Endothelial cell of umbilical vein (primary cell): ENCODE results near the gene KRT82. TPM values are rescaled to one million over a fixed set of nuclear protein-coding genes. Genes with fewer than 3 reads are reported as not detected.
"Not testable (repeated sequence)": the region's sequence is repeated elsewhere in the genome, so short reads cannot be mapped to it uniquely, and the experiment has no call there.

Experiments
- BruUV-seq: library from RNA; stranded (reverse); fragments of 400-500 nt; replicated peaks from 2 replicates; lab custom pipeline; 2021; lab: Mats Ljungman, UMichigan
- CTCF ChIA-PET: fragments of 300-600, 350-600 bp; sonication (Branson Sonifier 250); formaldehyde crosslinking; loops from one replicate; lab custom pipeline; 2021; ENCODE audit warnings: antibody characterized with exemption, inconsistent platforms; lab: Charles Lee
- POLR2A ChIA-PET: fragments of 300-600, 350-600 bp; sonication (Branson Sonifier 250); formaldehyde crosslinking; loops from one replicate; lab custom pipeline; 2021; ENCODE audit warnings: antibody characterized with exemption, inconsistent platforms; lab: Charles Lee
- DNase-seq: peaks from one replicate; pipeline ENCODE4 v3.0.0-alpha.2; 2011; ENCODE audit warnings: low read depth, low spot score
- FAIRE-seq: peaks from 2 replicates; lab custom pipeline; 2011; peaks lifted over from hg19 to GRCh38; lab: Jason Lieb, UNC
- H2AFZ ChIP-seq: 2 replicates; pipeline ENCODE4 v1.6.0; 2012; ENCODE audit warnings: low read depth, low read length, control low read depth, inconsistent platforms
- H3K27ac ChIP-seq: 2 replicates; pipeline ENCODE4 v1.5.1; 2011; ENCODE audit warnings: low read depth, mild to moderate bottlenecking, control low read depth, low read length, moderate library complexity; ENCODE audit not compliant: insufficient read depth
- H3K27me3 ChIP-seq, 2 experiments: 2 replicates each; pipeline versions ENCODE4 v1.6.0 to v1.6.1; 2011; ENCODE audit warnings: low read length in 2 of 2, mixed read lengths in 1 of 2; ENCODE audit not compliant: control insufficient read depth in 2 of 2, insufficient read depth in 2 of 2
- H3K36me3 ChIP-seq, 2 experiments: 2 replicates in 1 of 2; 3 replicates in 1 of 2; pipeline ENCODE4 v1.5.1; 2011; ENCODE audit warnings: low read length in 2 of 2, mild to moderate bottlenecking in 1 of 2, moderate library complexity in 1 of 2; ENCODE audit not compliant: control insufficient read depth in 2 of 2, insufficient read depth in 2 of 2; ENCODE audit errors: extremely low read depth in 1 of 2
- H3K4me1 ChIP-seq: 3 replicates; pipeline ENCODE4 v1.5.1; 2011; ENCODE audit warnings: mild to moderate bottlenecking, low read length; ENCODE audit not compliant: control insufficient read depth, insufficient read depth; ENCODE audit errors: extremely low read depth
- H3K4me2 ChIP-seq: 2 replicates; pipeline ENCODE4 v1.6.1; 2011; ENCODE audit warnings: low read length, control low read depth, mixed read lengths; ENCODE audit not compliant: insufficient read depth
- H3K4me3 ChIP-seq, 3 experiments: fragments of 200-600 bp in 1 of 3; sonication (generic), shearing (Covaris generic) in 1 of 3; replicated peaks in 1 of 3; 2 replicates each; pipeline ENCODE4 v1.5.1; 2011 to 2016; ENCODE audit warnings: control low read depth in 3 of 3, low read length in 3 of 3, mild to moderate bottlenecking in 2 of 3, inconsistent platforms in 1 of 3, low read depth in 1 of 3, moderate library complexity in 1 of 3; ENCODE audit not compliant: insufficient read depth in 1 of 3
- H3K79me2 ChIP-seq: 2 replicates; pipeline ENCODE4 v1.6.0; 2012; ENCODE audit warnings: low read length, inconsistent platforms; ENCODE audit not compliant: control insufficient read depth, insufficient read depth
- H3K9ac ChIP-seq: replicated peaks from 2 replicates; pipeline ENCODE3; 2011; ENCODE audit warnings: low read length, control low read depth; ENCODE audit not compliant: insufficient read depth; ENCODE audit errors: extremely low read depth
- H3K9me1 ChIP-seq: replicated peaks from 3 replicates; pipeline ENCODE4 v1.6.0; 2011; ENCODE audit warnings: mild to moderate bottlenecking, low read length; ENCODE audit not compliant: control insufficient read depth, insufficient read depth; ENCODE audit errors: extremely low read depth
- H3K9me3 ChIP-seq: replicated peaks from 2 replicates; pipeline ENCODE4 v1.5.1; 2012; ENCODE audit warnings: low read length, inconsistent platforms; ENCODE audit not compliant: control insufficient read depth, insufficient read depth
- H4K20me1 ChIP-seq: replicated peaks from 2 replicates; pipeline ENCODE3; 2011; ENCODE audit warnings: mild to moderate bottlenecking, low read length; ENCODE audit not compliant: control insufficient read depth, insufficient read depth; ENCODE audit errors: extremely low read depth
- CTCF ChIP-seq, 2 donors: IDR thresholded peaks; 1 replicate in 1 of 2; 2 replicates in 1 of 2; pipeline ENCODE4 v1.5.1; 2011; ENCODE audit warnings: low read length in 2 of 2, mild to moderate bottlenecking in 2 of 2, moderate library complexity in 2 of 2, control low read depth in 1 of 2, inconsistent platforms in 1 of 2, low read depth in 1 of 2; ENCODE audit not compliant: insufficient read depth in 1 of 2; ENCODE audit errors: extremely low read depth in 1 of 2
- EZH2 ChIP-seq: IDR thresholded peaks from 2 replicates; pipeline ENCODE4 v1.6.1; 2012; ENCODE audit warnings: borderline replicate concordance, low read depth, mild to moderate bottlenecking, moderate library complexity, low read length, inconsistent platforms; ENCODE audit not compliant: severe bottlenecking
- FOS ChIP-seq: IDR thresholded peaks from 2 replicates; pipeline ENCODE4 v1.6.1; 2011; ENCODE audit warnings: mild to moderate bottlenecking, low read length, moderate library complexity, borderline replicate concordance; ENCODE audit not compliant: insufficient read depth
- GATA2 ChIP-seq: IDR thresholded peaks from 2 replicates; pipeline ENCODE4 v1.7.0; 2011; ENCODE audit warnings: low read depth, mild to moderate bottlenecking, moderate library complexity, mixed read lengths, low read length; ENCODE audit not compliant: insufficient read length, insufficient read depth
- JUN ChIP-seq: IDR thresholded peaks from 2 replicates; pipeline ENCODE4 v1.6.1; 2011; ENCODE audit warnings: borderline replicate concordance, low read depth; ENCODE audit not compliant: insufficient read length, insufficient read depth
- MAX ChIP-seq: IDR thresholded peaks from 2 replicates; pipeline ENCODE4 v1.6.1; 2011; ENCODE audit not compliant: insufficient read depth, insufficient read length
- MYC ChIP-seq: IDR thresholded peaks from one replicate; pipeline ENCODE4 v1.6.1; 2011; ENCODE audit warnings: mild to moderate bottlenecking, low read depth, low read length
- POLR2A ChIP-seq: IDR thresholded peaks from 2 replicates; pipeline ENCODE4 v1.6.1; 2012; ENCODE audit warnings: low read depth, mild to moderate bottlenecking, control low read depth, low read length
- POLR2AphosphoS5 ChIP-seq: IDR thresholded peaks from 2 replicates; pipeline ENCODE4 v1.6.1; 2012; ENCODE audit warnings: low read depth, mild to moderate bottlenecking, control low read depth, low read length, moderate library complexity; ENCODE audit not compliant: insufficient read depth
- dilution Hi-C: fragments of 300-500 bp; cut with MboI; formaldehyde crosslinking; loops from one replicate; pipeline ENCODE4 v1.15.0; 2019; ENCODE audit warnings: low sequenced_read_pairs; ENCODE audit not compliant: extremely low pct_ligation_motif_present
- intact Hi-C: fragments of 100-400 bp; cut with micrococcal nuclease; formaldehyde crosslinking; loops from one replicate; pipeline ENCODE4 v1.10.0; 2022
- polyA plus RNA-seq, 4 experiments: library from polyadenylated mRNA; depleted of rRNA in 3 of 4; stranded (reverse) in 3 of 4; unstranded in 1 of 4; fragments of >200 nt; gene quantifications; 2 replicates each; pipeline versions ENCODE4 v1.2.1 to v1.2.3, GENCODE V29; 2011 to 2012; ENCODE audit warnings: missing spikeins in 1 of 4
- total RNA-seq: library from RNA; stranded (reverse); gene quantifications from 2 replicates; pipeline ENCODE4 v1.2.3, GENCODE V29; 2021

KRT82 gene
- total and polyA plus RNA-seq, 2 donors (not counting 3 experiments of a cell fraction or from before 2014, with no cell fraction given) = not detected

GRCh38 chr12:52346593-52346992 lies 59.5 kb downstream of the KRT82 start:
- H3K27me3 ChIP-seq = peaks cover 7 to 11% of the 10 kb centered on the region in 2 experiments
- ChIA-PET CTCF (interaction anchor here (0.5 kb wide), 1 partner anchor 459 kb away, joined by 3 read pairs; no protein-coding TSS in a partner anchor), POLR2A (no interaction called here)
- no peaks in the 10 kb centered on the region for H3K79me2 ChIP-seq
- H4K20me1 ChIP-seq = no peaks in the 10 kb centered on the region
- FAIRE-seq = no peak
- H3K9me1 ChIP-seq = no peaks in the 10 kb centered on the region
- H3K9me3 ChIP-seq = no peaks in the 10 kb centered on the region
- BruUV-seq = no TSS peak
- TF ChIP-seq MYC (no peak), GATA2 (no peak), MAX (no peak), POLR2A (no peak), CTCF (IDR thresholded peaks at IDR 0.05; ENCODE audit: extremely low read depth in 1 of 2, insufficient read depth in 1 of 2, low read depth in 1 of 2, low read length in 2 of 2) (no peak), JUN (no peak), EZH2 (no peak), FOS (no peak), POLR2AphosphoS5 (no peak)
- no peak overlapping the region for H3K9ac ChIP-seq
- no peak overlapping the region for H3K27ac ChIP-seq
- H3K4me3 ChIP-seq = no peak overlapping the region
- H3K4me2 ChIP-seq = no peak overlapping the region
- no peak overlapping the region for H2AFZ ChIP-seq
- intact Hi-C loops (no loop called here), dilution Hi-C loops (no loop called here)
- H3K36me3 ChIP-seq = no peaks in the 10 kb centered on the region
- H3K4me1 ChIP-seq = no peaks in the 10 kb centered on the region
- DNase-seq = no peak

- H3K27ac ChIP-seq, FAIRE-seq, H4K20me1 ChIP-seq, H3K4me3 ChIP-seq, H3K4me1 ChIP-seq, H3K4me2 ChIP-seq, H3K79me2 ChIP-seq, POLR2A ChIA-PET, H3K9me1 ChIP-seq, H3K9ac ChIP-seq, H2AFZ ChIP-seq, intact Hi-C loops, dilution Hi-C loops, H3K36me3 ChIP-seq, H3K9me3 ChIP-seq, BruUV-seq, DNase-seq: not testable (repeated sequence)
- H3K27me3 ChIP-seq = peaks cover 7 to 13% of the 10 kb centered on the region in 2 experiments
- CTCF ChIA-PET = interaction anchor here (1.0 to 1.2 kb wide), 2 partner anchors 10 to 17 kb away, joined by 3 to 4 read pairs; no protein-coding TSS in a partner anchor
These were observed 61.1 kb downstream of the KRT82 start for GRCh38 chr12:52345041-52345440.
